ENCODE results near the gene POU3F3.

DNA sequence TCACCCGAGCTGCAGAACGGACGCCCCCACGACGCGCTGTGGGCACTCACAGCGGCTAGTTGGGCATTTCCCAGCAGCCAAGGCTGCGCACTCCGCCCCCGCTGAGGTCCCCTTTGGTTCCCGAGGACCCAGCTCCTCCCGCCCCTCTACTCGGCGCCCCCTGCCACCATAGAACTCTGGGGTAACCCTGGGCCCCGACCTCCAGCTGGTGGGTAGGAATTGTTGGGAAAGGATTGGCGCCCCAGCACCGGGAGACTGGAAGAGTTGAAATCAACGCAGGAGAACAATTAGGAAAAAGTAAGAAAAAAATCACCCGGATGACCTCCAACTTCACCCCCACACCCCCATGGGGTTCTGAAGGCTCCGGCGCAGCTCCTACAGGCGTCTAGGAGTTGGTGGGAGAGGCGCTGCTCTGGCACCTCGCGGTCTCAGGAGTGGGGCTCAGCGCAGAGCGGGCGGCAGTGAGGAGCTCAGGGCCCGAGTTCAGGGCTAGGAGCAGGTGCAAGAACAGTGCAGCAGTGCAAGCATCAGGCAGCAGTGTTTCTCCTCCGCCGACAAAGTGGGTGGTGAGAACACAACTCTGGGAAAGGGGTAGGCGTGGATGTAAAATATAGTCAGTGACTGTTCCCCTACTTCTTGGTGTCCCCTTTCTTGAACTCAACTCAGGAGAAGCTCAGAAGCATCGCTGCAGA lies 14.0 kb downstream of the POU3F3 start:
- no peak for TF ChIP-seq FOXM1 (IDR thresholded peaks at IDR 0.05; ENCODE audit: borderline replicate concordance)
- TF ChIP-seq FOXA1 (IDR thresholded peaks at IDR 0.05): no peak
- TF ChIP-seq, protein P1, sequence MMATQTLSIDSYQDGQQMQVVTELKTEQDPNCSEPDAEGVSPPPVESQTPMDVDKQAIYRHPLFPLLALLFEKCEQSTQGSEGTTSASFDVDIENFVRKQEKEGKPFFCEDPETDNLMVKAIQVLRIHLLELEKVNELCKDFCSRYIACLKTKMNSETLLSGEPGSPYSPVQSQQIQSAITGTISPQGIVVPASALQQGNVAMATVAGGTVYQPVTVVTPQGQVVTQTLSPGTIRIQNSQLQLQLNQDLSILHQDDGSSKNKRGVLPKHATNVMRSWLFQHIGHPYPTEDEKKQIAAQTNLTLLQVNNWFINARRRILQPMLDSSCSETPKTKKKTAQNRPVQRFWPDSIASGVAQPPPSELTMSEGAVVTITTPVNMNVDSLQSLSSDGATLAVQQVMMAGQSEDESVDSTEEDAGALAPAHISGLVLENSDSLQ (IDR thresholded peaks at IDR 0.05): no peak
- no peak for TF ChIP-seq ELF4 (IDR thresholded peaks at IDR 0.05)
- TF ChIP-seq BHLHE40 (IDR thresholded peaks at IDR 0.05; ENCODE audit: borderline replicate concordance): no peak
- no peak for TF ChIP-seq L3MBTL2 (conservative IDR thresholded peaks at IDR 0.05)
- TF ChIP-seq FOXK2 (IDR thresholded peaks at IDR 0.05): no peak
- no peak for TF ChIP-seq ARNT (IDR thresholded peaks at IDR 0.05)
- no peak for TF ChIP-seq SP1 (IDR thresholded peaks at IDR 0.05)
- no peak for TF ChIP-seq ZNF384 (IDR thresholded peaks at IDR 0.05)
- TF ChIP-seq CTBP1 (IDR thresholded peaks at IDR 0.05; ENCODE audit: borderline replicate concordance): no peak
- no peak for TF ChIP-seq SUZ12 (IDR thresholded peaks at IDR 0.05)
- no peak for TF ChIP-seq TARDBP (IDR thresholded peaks at IDR 0.05)

Data from HEK293T (cell line).